Hepatocyte (in vitro differentiated cells): ENCODE results near the gene SLC15A4. TPM values are rescaled to one million over a fixed set of nuclear protein-coding genes. Genes with fewer than 3 reads are reported as not detected.
A peak's percentile ranks its signal among the peaks of the same experiment; 100 is the strongest.

ENCODE experiments used
- DNase-seq: peaks from one replicate; pipeline ENCODE4 v3.0.0-alpha.2; 2016; ENCODE audit warnings: low spot score
- H2AFZ ChIP-seq: fragments of 200-600 bp; sonication (generic); 2 replicates; pipeline ENCODE4 v1.6.0; 2016; ENCODE audit warnings: antibody characterized with exemption, mild to moderate bottlenecking
- H3K27ac ChIP-seq: fragments of 200-600 bp; sonication (generic); 2 replicates; pipeline ENCODE4 v1.5.1; 2016; ENCODE audit warnings: mild to moderate bottlenecking
- H3K27me3 ChIP-seq: fragments of 200-600 bp; sonication (generic); 2 replicates; pipeline ENCODE4 v1.6.1; 2016
- H3K36me3 ChIP-seq: fragments of 200-600 bp; sonication (generic); replicated peaks from 2 replicates; pipeline ENCODE4 v1.5.1; 2016; ENCODE audit warnings: low read depth; ENCODE audit not compliant: insufficient read depth
- H3K4me1 ChIP-seq: fragments of 200-600 bp; sonication (generic); 2 replicates; pipeline ENCODE4 v1.5.1; 2016; ENCODE audit warnings: mild to moderate bottlenecking, moderate library complexity; ENCODE audit not compliant: insufficient read depth
- H3K4me2 ChIP-seq: fragments of 200-600 bp; sonication (generic); 2 replicates; pipeline ENCODE4 v1.6.0; 2016
- H3K4me3 ChIP-seq: fragments of 200-600 bp; sonication (generic); 2 replicates; pipeline ENCODE4 v1.5.1; 2016; ENCODE audit warnings: mild to moderate bottlenecking
- H3K79me2 ChIP-seq: fragments of 200-600 bp; sonication (generic); 2 replicates; pipeline ENCODE4 v1.6.0; 2017; ENCODE audit warnings: mild to moderate bottlenecking
- H3K9me2 ChIP-seq: fragments of 200-600 bp; sonication (generic); replicated peaks from 2 replicates; pipeline ENCODE4 v1.6.0; 2017; ENCODE audit warnings: mild to moderate bottlenecking; ENCODE audit not compliant: insufficient read depth
- H3K9me3 ChIP-seq: fragments of 200-600 bp; sonication (generic); 2 replicates; pipeline ENCODE4 v1.5.1; 2016; ENCODE audit warnings: low read depth, mild to moderate bottlenecking
- H4K20me1 ChIP-seq: fragments of 200-600 bp; sonication (generic); 2 replicates; pipeline ENCODE4 v1.6.0; 2016; ENCODE audit warnings: mild to moderate bottlenecking; ENCODE audit not compliant: insufficient read depth, poor library complexity, severe bottlenecking
- EZH2 ChIP-seq: fragments of 200-600 bp; sonication (generic); IDR thresholded peaks from 2 replicates; pipeline ENCODE4 v1.6.1; 2016; ENCODE audit warnings: antibody characterized with exemption, mild to moderate bottlenecking, borderline replicate concordance
- EZH2phosphoT487 ChIP-seq: fragments of 200-600 bp; sonication (generic); IDR thresholded peaks from one replicate; pipeline ENCODE4 v1.6.1; 2018; ENCODE audit warnings: antibody characterized with exemption, mild to moderate bottlenecking, low read depth, moderate library complexity; ENCODE audit not compliant: unreplicated experiment, severe bottlenecking
- WGBS: methylation state at CpG from one replicate; pipeline ENCODE4 v1.1.6; 2016; ENCODE audit warnings: low lambda C conversion rate; ENCODE audit errors: missing lambda C conversion rate; 5-methylcytosine and 5-hydroxymethylcytosine counted together
- polyA plus RNA-seq: library from polyadenylated mRNA; unstranded; fragments of >200 nt; fragmentation: Nextera tagmentation; extraction: Ambion mirVana; gene quantifications from 2 replicates; pipeline ENCODE4 v1.2.1, GENCODE V29; 2016
- total RNA-seq: library from RNA; depleted of rRNA; stranded (reverse); fragments of >200 nt; gene quantifications from 2 replicates; pipeline ENCODE4 v1.2.3, GENCODE V29; 2014
- TF ChIP-seq, protein P1 (sequence below): fragments of 200-600 bp; sonication (generic); IDR thresholded peaks from 2 replicates; pipeline ENCODE4 v1.5.1; 2016; ENCODE audit warnings: antibody characterized with exemption, mild to moderate bottlenecking; ENCODE audit not compliant: poor library complexity

Gene SLC15A4
- total and polyA plus RNA-seq, 2 experiments from 2014 or later = 33.6 to 48.5 TPM

DNA sequence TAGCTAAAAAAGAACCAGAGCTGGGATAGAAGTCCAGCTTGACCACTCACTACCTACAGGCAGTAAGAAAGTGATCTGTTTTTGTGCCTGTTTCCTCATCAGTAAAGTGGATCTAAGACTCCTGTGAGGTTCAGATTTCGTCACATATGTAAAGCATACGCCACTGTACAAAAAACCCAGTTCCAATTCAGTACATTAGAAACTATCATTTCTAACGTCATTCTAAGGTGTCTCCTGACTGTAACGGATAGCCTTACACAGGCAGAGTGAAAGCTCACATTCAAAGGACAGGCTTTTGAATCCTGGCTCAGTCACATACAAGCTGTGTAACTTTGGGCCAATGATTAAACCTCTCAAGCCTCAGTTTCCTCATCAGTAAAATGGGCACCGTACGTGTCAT, 3.5 kb downstream of the SLC15A4 start:
- Histone ChIP-seq H3K4me3 (no peak overlapping the region), H3K27me3 (no peaks in the 10 kb centered on the region), H2AFZ (no peak overlapping the region), H3K9me2 (no peaks in the 10 kb centered on the region), H3K27ac (peak overlapping the region; percentile 20), H3K9me3 (no peaks in the 10 kb centered on the region), H3K79me2 (peaks cover 81% of the 10 kb centered on the region), H3K36me3 (no peaks in the 10 kb centered on the region), H3K4me1 (peaks cover 33% of the 10 kb centered on the region), H3K4me2 (no peak overlapping the region), H4K20me1 (peaks cover 67% of the 10 kb centered on the region)
- DNase-seq = no peak
- 95% methylated on average over 6 of the region's 6 CpGs for WGBS
- TF ChIP-seq EZH2phosphoT487 = no peak
- TF ChIP-seq, protein P1, sequence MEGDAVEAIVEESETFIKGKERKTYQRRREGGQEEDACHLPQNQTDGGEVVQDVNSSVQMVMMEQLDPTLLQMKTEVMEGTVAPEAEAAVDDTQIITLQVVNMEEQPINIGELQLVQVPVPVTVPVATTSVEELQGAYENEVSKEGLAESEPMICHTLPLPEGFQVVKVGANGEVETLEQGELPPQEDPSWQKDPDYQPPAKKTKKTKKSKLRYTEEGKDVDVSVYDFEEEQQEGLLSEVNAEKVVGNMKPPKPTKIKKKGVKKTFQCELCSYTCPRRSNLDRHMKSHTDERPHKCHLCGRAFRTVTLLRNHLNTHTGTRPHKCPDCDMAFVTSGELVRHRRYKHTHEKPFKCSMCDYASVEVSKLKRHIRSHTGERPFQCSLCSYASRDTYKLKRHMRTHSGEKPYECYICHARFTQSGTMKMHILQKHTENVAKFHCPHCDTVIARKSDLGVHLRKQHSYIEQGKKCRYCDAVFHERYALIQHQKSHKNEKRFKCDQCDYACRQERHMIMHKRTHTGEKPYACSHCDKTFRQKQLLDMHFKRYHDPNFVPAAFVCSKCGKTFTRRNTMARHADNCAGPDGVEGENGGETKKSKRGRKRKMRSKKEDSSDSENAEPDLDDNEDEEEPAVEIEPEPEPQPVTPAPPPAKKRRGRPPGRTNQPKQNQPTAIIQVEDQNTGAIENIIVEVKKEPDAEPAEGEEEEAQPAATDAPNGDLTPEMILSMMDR = no peak
- no peak for TF ChIP-seq EZH2

DNA sequence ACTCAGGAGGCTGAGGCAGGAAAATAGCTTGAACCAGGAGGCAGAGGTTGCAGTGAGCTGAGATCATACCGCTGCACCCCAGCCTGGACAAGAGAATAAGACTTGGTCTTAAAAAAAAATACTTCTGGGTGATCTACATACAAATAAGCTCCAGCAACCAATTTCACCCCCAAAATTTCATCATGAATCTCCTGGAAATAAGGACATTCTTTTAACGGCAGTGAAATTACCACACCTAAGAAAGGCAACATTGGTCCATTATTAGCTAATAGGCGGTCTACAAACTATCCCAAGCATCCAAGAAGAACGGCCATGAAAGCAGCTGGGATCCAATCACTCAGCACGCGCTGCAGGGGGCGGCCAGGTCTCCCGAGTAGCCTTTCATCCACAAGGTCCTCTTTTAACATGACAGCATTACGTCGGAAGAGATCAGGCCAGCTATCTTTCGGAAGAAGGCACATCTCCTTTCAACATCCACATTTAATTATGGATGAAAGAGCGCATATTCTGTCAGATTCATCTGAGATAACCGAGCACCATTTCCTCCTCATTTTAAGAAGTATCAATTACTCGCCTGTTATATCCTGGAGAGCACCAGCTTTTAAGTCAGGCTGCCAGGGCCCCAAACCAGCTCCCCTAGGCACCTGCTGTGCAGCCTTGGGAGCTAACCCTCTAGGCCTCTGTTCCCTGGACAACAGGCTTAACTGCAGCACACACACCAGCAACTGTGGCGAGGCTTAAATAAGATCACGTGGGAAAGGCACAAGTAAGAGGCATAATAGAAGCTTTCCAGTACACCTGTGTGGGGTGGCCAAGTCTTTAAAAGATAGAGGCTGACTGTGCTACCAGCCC, 4.2 kb downstream of the SLC15A4 start:
- DNase-seq = no peak
- Histone ChIP-seq H3K4me3 (no peak overlapping the region), H3K9me2 (no peaks in the 10 kb centered on the region), H3K36me3 (no peaks in the 10 kb centered on the region), H3K27me3 (no peaks in the 10 kb centered on the region), H3K4me2 (no peak overlapping the region), H4K20me1 (peaks cover 67% of the 10 kb centered on the region), H3K27ac (peak overlapping the region; percentile 80), H3K4me1 (peaks cover 29% of the 10 kb centered on the region), H3K9me3 (no peaks in the 10 kb centered on the region), H3K79me2 (peaks cover 88% of the 10 kb centered on the region), H2AFZ (no peak overlapping the region)
- 86% methylated on average over 16 of the region's 16 CpGs for WGBS
- TF ChIP-seq EZH2phosphoT487 (no peak), EZH2 (no peak)
- TF ChIP-seq, protein P1 = no peak

DNA sequence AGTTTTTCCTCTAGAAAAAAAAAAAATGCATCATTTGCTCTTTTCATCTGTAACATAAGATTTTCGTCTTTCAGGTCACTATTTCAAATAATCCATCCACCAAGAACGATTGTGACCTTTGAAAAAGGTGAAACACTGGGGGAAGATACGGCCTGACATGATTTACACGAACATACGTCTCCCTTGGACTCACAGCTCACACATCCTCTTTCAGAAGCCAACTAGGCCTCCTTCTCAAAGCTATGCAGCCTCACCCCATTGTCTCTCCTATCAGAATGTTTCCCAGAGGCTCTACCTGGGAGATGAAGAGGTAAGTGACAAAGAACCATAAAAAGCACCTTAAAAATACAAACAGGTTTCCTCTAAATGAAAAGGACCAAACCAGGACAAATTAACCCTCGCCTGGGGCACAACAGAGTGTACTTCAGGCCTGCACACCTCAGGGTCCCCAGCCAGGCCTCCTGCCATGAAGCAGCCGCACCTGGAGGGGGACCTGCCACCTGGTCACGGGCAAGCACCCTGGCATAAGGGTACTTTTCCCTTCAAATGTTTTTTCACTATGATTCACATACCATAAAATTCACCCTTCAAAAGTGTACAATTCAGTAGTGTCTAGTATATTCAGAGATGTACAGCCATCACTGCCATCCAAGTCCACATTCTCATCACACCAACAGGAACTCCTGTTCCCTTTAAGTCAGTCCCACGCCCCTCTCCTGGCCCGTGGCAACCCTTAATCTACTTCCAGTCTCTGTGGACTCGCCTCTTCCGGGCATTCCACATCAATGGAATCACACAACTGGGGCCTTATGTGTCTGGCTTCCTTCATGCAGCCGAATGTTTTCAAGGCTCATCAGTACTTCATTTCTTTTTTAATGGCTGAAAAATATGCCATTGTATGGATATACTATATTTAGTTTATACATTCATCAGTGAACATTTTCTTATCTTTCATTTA, 5.4 kb downstream of the SLC15A4 start:
- peaks cover 28% of the 10 kb centered on the region for H3K4me1 ChIP-seq
- no peak overlapping the region for H2AFZ ChIP-seq
- H3K36me3 ChIP-seq = no peaks in the 10 kb centered on the region
- H3K9me3 ChIP-seq = no peaks in the 10 kb centered on the region
- peak overlapping the region; percentile 35 for H3K4me2 ChIP-seq
- H3K4me3 ChIP-seq = no peak overlapping the region
- H3K27me3 ChIP-seq = no peaks in the 10 kb centered on the region
- H3K27ac ChIP-seq = peak overlapping the region; percentile 80
- TF ChIP-seq EZH2phosphoT487 = no peak
- no peak for TF ChIP-seq EZH2
- TF ChIP-seq, protein P1 = no peak
- 76% methylated on average over 13 of the region's 13 CpGs for WGBS
- DNase-seq = peak; percentile 34
- no peaks in the 10 kb centered on the region for H3K9me2 ChIP-seq
- H3K79me2 ChIP-seq = peaks cover 98% of the 10 kb centered on the region
- peaks cover 67% of the 10 kb centered on the region for H4K20me1 ChIP-seq
